IPS-20b (cell line): ENCODE results near the gene CEMIP2.

Experiments
- H3K27ac ChIP-seq: one replicate; pipeline ENCODE4 v1.5.1; 2013; ENCODE audit warnings: low read length
- H3K27me3 ChIP-seq: 2 replicates; pipeline ENCODE4 v1.6.1; 2013; ENCODE audit warnings: mild to moderate bottlenecking, low read length, inconsistent platforms; ENCODE audit not compliant: insufficient read depth
- H3K36me3 ChIP-seq: 2 replicates; pipeline ENCODE4 v1.6.1; 2013; ENCODE audit warnings: low read depth, mild to moderate bottlenecking, inconsistent platforms, low read length, moderate library complexity; ENCODE audit not compliant: insufficient read depth
- H3K4me1 ChIP-seq: 2 replicates; pipeline ENCODE4 v1.6.1; 2013; ENCODE audit warnings: mild to moderate bottlenecking, control low read depth, inconsistent platforms, low read length, moderate library complexity; ENCODE audit not compliant: insufficient read depth
- H3K4me3 ChIP-seq: 2 replicates; pipeline ENCODE4 v1.5.1; 2013; ENCODE audit warnings: mild to moderate bottlenecking, low read length, inconsistent platforms
- H3K9ac ChIP-seq: 2 replicates; pipeline ENCODE4 v1.6.1; 2013; ENCODE audit warnings: low read depth, mild to moderate bottlenecking, inconsistent platforms, low read length, moderate library complexity
- H3K9me3 ChIP-seq: 2 replicates; pipeline ENCODE4 v1.6.1; 2013; ENCODE audit warnings: mild to moderate bottlenecking, low read depth, low read length, inconsistent platforms; ENCODE audit not compliant: insufficient read depth

The CEMIP2 gene

GRCh38 chr9:71769175-71770161 is 1.2 kb upstream of the CEMIP2 start:
- Histone ChIP-seq H3K4me1 (peaks cover 22% of the 10 kb centered on the region), H3K27me3 (peaks cover 18% of the 10 kb centered on the region), H3K9ac (no peak overlapping the region; the same call in 1 of the 2 replicates), H3K4me3 (peak overlapping the region; percentile 79), H3K9me3 (no peaks in the 10 kb centered on the region), H3K36me3 (no peaks in the 10 kb centered on the region), H3K27ac (no peak overlapping the region)

- no peaks in the 10 kb centered on the region for H3K36me3 ChIP-seq
- peak overlapping the region; percentile 97 for H3K4me3 ChIP-seq
- H3K9me3 ChIP-seq: no peaks in the 10 kb centered on the region
Observed at GRCh38 chr9:71767776-71768321, 464 bp downstream of the CEMIP2 start.

GRCh38 chr9:71767163-71767775 is 1.0 kb downstream of the CEMIP2 start:
- peaks cover 41% of the 10 kb centered on the region for H3K4me1 ChIP-seq
- peak overlapping the region; percentile 85; the same call in 1 of the 2 replicates for H3K9ac ChIP-seq
- H3K4me3 ChIP-seq: peak overlapping the region; percentile 97
- no peak overlapping the region for H3K27ac ChIP-seq
- H3K36me3 ChIP-seq: no peaks in the 10 kb centered on the region
- no peaks in the 10 kb centered on the region for H3K9me3 ChIP-seq
- H3K27me3 ChIP-seq: peaks cover 18% of the 10 kb centered on the region

More at GRCh38 chr9:71767776-71768321, 464 bp downstream of the CEMIP2 start:
- H3K4me1 ChIP-seq: peaks cover 37% of the 10 kb centered on the region
- H3K9ac ChIP-seq: peak overlapping the region; percentile 85
- peaks cover 18% of the 10 kb centered on the region for H3K27me3 ChIP-seq
- H3K27ac ChIP-seq: no peak overlapping the region

GRCh38 chr9:71766663-71767062 is 1.6 kb downstream of the CEMIP2 start:
- no peaks in the 10 kb centered on the region for H3K36me3 ChIP-seq
- peaks cover 46% of the 10 kb centered on the region for H3K4me1 ChIP-seq
- H3K27me3 ChIP-seq: peaks cover 18% of the 10 kb centered on the region
- H3K4me3 ChIP-seq: peak overlapping the region; percentile 97
- H3K9ac ChIP-seq: peak overlapping the region; percentile 85; the same call in 1 of the 2 replicates
- H3K9me3 ChIP-seq: no peaks in the 10 kb centered on the region
- H3K27ac ChIP-seq: no peak overlapping the region

GRCh38 chr9:71765693-71766092 is 2.6 kb downstream of the CEMIP2 start:
- Histone ChIP-seq H3K4me3 (peak overlapping the region; percentile 50), H3K9ac (no peak overlapping the region), H3K27me3 (peaks cover 18% of the 10 kb centered on the region), H3K4me1 (peaks cover 56% of the 10 kb centered on the region), H3K9me3 (no peaks in the 10 kb centered on the region), H3K36me3 (no peaks in the 10 kb centered on the region), H3K27ac (no peak overlapping the region)

GRCh38 chr9:71764891-71765290 is 3.4 kb downstream of the CEMIP2 start:
- no peaks in the 10 kb centered on the region for H3K9me3 ChIP-seq
- peaks cover 64% of the 10 kb centered on the region for H3K4me1 ChIP-seq
- no peaks in the 10 kb centered on the region for H3K36me3 ChIP-seq
- no peak overlapping the region for H3K9ac ChIP-seq
- peaks cover 11% of the 10 kb centered on the region; the same call in 1 of the 2 replicates for H3K27me3 ChIP-seq
- H3K4me3 ChIP-seq: peak overlapping the region; percentile 50
- H3K27ac ChIP-seq: no peak overlapping the region

- Histone ChIP-seq H3K27ac (no peak overlapping the region), H3K9me3 (no peaks in the 10 kb centered on the region), H3K9ac (no peak overlapping the region), H3K36me3 (no peaks in the 10 kb centered on the region), H3K4me3 (peak overlapping the region; percentile 50), H3K27me3 (peaks cover 7% of the 10 kb centered on the region; the same call in 1 of the 2 replicates), H3K4me1 (peaks cover 66% of the 10 kb centered on the region)
Observed at GRCh38 chr9:71764463-71764862, 3.9 kb downstream of the CEMIP2 start.

- H3K9ac ChIP-seq: no peak overlapping the region
- no peaks in the 10 kb centered on the region for H3K9me3 ChIP-seq
- H3K36me3 ChIP-seq: no peaks in the 10 kb centered on the region
- peaks cover 73% of the 10 kb centered on the region for H3K4me1 ChIP-seq
- peak overlapping the region; percentile 50 for H3K4me3 ChIP-seq
- peaks cover 7% of the 10 kb centered on the region; the same call in 1 of the 2 replicates for H3K27me3 ChIP-seq
- H3K27ac ChIP-seq: no peak overlapping the region
Observed at GRCh38 chr9:71763832-71764231, 4.5 kb downstream of the CEMIP2 start.

- Histone ChIP-seq H3K27ac (no peak overlapping the region), H3K9me3 (no peaks in the 10 kb centered on the region), H3K27me3 (peaks cover 7% of the 10 kb centered on the region; the same call in 1 of the 2 replicates), H3K36me3 (no peaks in the 10 kb centered on the region), H3K4me3 (no peak overlapping the region), H3K4me1 (peaks cover 78% of the 10 kb centered on the region), H3K9ac (no peak overlapping the region)
Observed at GRCh38 chr9:71762900-71763653, 5.2 kb downstream of the CEMIP2 start.

- Histone ChIP-seq H3K36me3 (no peaks in the 10 kb centered on the region), H3K27ac (no peak overlapping the region), H3K4me3 (no peak overlapping the region), H3K27me3 (peaks cover 11% of the 10 kb centered on the region; the same call in 1 of the 2 replicates), H3K4me1 (peaks cover 89% of the 10 kb centered on the region), H3K9ac (no peak overlapping the region), H3K9me3 (no peaks in the 10 kb centered on the region)
Observed at GRCh38 chr9:71761938-71762353, 6.4 kb downstream of the CEMIP2 start.

- H3K9me3 ChIP-seq: no peaks in the 10 kb centered on the region
- H3K36me3 ChIP-seq: no peaks in the 10 kb centered on the region
- H3K4me1 ChIP-seq: peaks cover 87% of the 10 kb centered on the region
- no peak overlapping the region for H3K27ac ChIP-seq
- peak overlapping the region; percentile 49 for H3K4me3 ChIP-seq
- H3K9ac ChIP-seq: peak overlapping the region; percentile 57; the same call in 1 of the 2 replicates
- H3K27me3 ChIP-seq: peaks cover 5% of the 10 kb centered on the region; the same call in 1 of the 2 replicates
Observed at GRCh38 chr9:71760901-71761300, 7.4 kb downstream of the CEMIP2 start.
